WTC11 (cell line): Measurements from ENCODE around the gene VPS41. TPM values are rescaled to one million over a fixed set of nuclear protein-coding genes. Genes with fewer than 3 reads are reported as not detected.
A peak's percentile ranks its signal among the peaks of the same experiment; 100 is the strongest.

Experiments used
- ATAC-seq: fragments of 200-7000 bp; cut with Tn5 transposase; 2 replicates; pipeline ENCODE4 v1.10.0; 2021; ENCODE audit warnings: mild to moderate bottlenecking, moderate library complexity
- CTCF ChIA-PET: fragments of 300-600 bp; sonication (Branson Sonifier 250); formaldehyde crosslinking; loops from one replicate; lab custom pipeline; 2021; ENCODE audit warnings: antibody characterized with exemption; lab: Charles Lee
- POLR2A ChIA-PET: fragments of 350-600 bp; sonication (Branson Sonifier 250); formaldehyde crosslinking; loops from one replicate; lab custom pipeline; 2021; ENCODE audit warnings: antibody characterized with exemption; lab: Charles Lee
- DNase-seq: peaks from one replicate; pipeline ENCODE4 v3.0.0; 2021; ENCODE audit warnings: low spot score
- H3K27ac Mint-ChIP-seq: 2 replicates; pipeline ENCODE4 v1.8.0; 2021; ENCODE audit warnings: mixed read lengths
- H3K27me3 Mint-ChIP-seq: 2 replicates; pipeline ENCODE4 v1.8.0; 2021; ENCODE audit warnings: low read depth, mild to moderate bottlenecking, moderate library complexity, mixed read lengths
- H3K36me3 Mint-ChIP-seq: 2 replicates; pipeline ENCODE4 v1.8.0; 2021; ENCODE audit warnings: mixed read lengths
- H3K4me1 Mint-ChIP-seq: 2 replicates; pipeline ENCODE4 v1.8.0; 2022; ENCODE audit warnings: mixed read lengths
- H3K4me3 Mint-ChIP-seq: 2 replicates; pipeline ENCODE4 v1.8.0; 2021; ENCODE audit warnings: mild to moderate bottlenecking, moderate library complexity, mixed read lengths
- H3K9me3 Mint-ChIP-seq: 2 replicates; pipeline ENCODE4 v1.8.0; 2021; ENCODE audit warnings: mixed read lengths
- CREM ChIP-seq: sonication (generic); formaldehyde crosslinking; IDR thresholded peaks from 2 replicates; pipeline ENCODE4 v1.8.1; 2022; ENCODE audit warnings: mild to moderate bottlenecking, missing genetic modification reagents, moderate library complexity
- FOXK1 ChIP-seq: sonication (generic); formaldehyde crosslinking; IDR thresholded peaks from 2 replicates; pipeline ENCODE4 v1.8.0; 2022; ENCODE audit warnings: mild to moderate bottlenecking, moderate library complexity, missing genetic modification reagents
- FOXP1 ChIP-seq: sonication (generic); formaldehyde crosslinking; IDR thresholded peaks from 2 replicates; pipeline ENCODE4 v1.8.0; 2022; ENCODE audit warnings: missing genetic modification reagents, mild to moderate bottlenecking, moderate library complexity, borderline replicate concordance
- KAT7 ChIP-seq: sonication (generic); formaldehyde crosslinking; IDR thresholded peaks from 2 replicates; pipeline ENCODE4 v1.8.1; 2023; ENCODE audit warnings: missing genetic modification reagents, mild to moderate bottlenecking, borderline replicate concordance
- MXD4 ChIP-seq: fragments of 250-450 bp; sonication (Bioruptor Pico); IDR thresholded peaks from 2 replicates; pipeline ENCODE4 v1.8.0; 2021; ENCODE audit warnings: mild to moderate bottlenecking, moderate library complexity, borderline replicate concordance
- OVOL2 ChIP-seq: fragments of 250-450 bp; sonication (Bioruptor Pico); IDR thresholded peaks from 2 replicates; pipeline ENCODE4 v1.9.0; 2021; ENCODE audit warnings: mild to moderate bottlenecking, borderline replicate concordance
- SOX15 ChIP-seq: fragments of 250-450 bp; sonication (Bioruptor Pico); IDR thresholded peaks from 2 replicates; pipeline ENCODE4 v1.9.0; 2021; ENCODE audit warnings: mild to moderate bottlenecking
- ZBTB21 ChIP-seq: sonication (generic); formaldehyde crosslinking; IDR thresholded peaks from 2 replicates; pipeline ENCODE4 v1.8.1; 2023; ENCODE audit warnings: mild to moderate bottlenecking, missing genetic modification reagents, borderline replicate concordance
- ZNF416 ChIP-seq: fragments of 250-450 bp; sonication (Bioruptor Pico); IDR thresholded peaks from 2 replicates; pipeline ENCODE4 v1.9.0; 2021; ENCODE audit warnings: mild to moderate bottlenecking, inconsistent platforms
- total RNA-seq: library from RNA; stranded (reverse); gene quantifications from 3 replicates; pipeline ENCODE4 v1.2.3, GENCODE V29; 2021
- TF ChIP-seq, protein P1 (sequence below): fragments of 200-600 bp; IDR thresholded peaks from 2 replicates; pipeline ENCODE4 v1.8.0; 2022; ENCODE audit warnings: antibody characterized with exemption
- TF ChIP-seq, protein P2 (sequence below): sonication (generic); formaldehyde crosslinking; IDR thresholded peaks from 2 replicates; pipeline ENCODE4 v1.8.0; 2022; ENCODE audit warnings: mild to moderate bottlenecking, missing genetic modification reagents
- TF ChIP-seq, protein P3 (sequence below): sonication (generic); formaldehyde crosslinking; IDR thresholded peaks from 2 replicates; pipeline ENCODE4 v1.8.0; 2022; ENCODE audit warnings: missing genetic modification reagents
- TF ChIP-seq, protein P4 (sequence below): fragments of 250-450 bp; sonication (Bioruptor Pico); conservative IDR thresholded peaks from 2 replicates; pipeline ENCODE4 v1.9.0; 2021; ENCODE audit warnings: mild to moderate bottlenecking
- TF ChIP-seq, protein P5 (sequence below): sonication (generic); formaldehyde crosslinking; IDR thresholded peaks from 2 replicates; pipeline ENCODE4 v1.8.1; 2023; ENCODE audit warnings: mild to moderate bottlenecking, missing genetic modification reagents
- TF ChIP-seq, protein P6 (sequence below): sonication (generic); formaldehyde crosslinking; IDR thresholded peaks from 2 replicates; pipeline ENCODE4 v1.8.1; 2023; ENCODE audit warnings: mild to moderate bottlenecking, missing genetic modification reagents, moderate library complexity

Gene VPS41
- total RNA-seq, 1 experiment from 2014 or later, result 50.3 TPM

DNA sequence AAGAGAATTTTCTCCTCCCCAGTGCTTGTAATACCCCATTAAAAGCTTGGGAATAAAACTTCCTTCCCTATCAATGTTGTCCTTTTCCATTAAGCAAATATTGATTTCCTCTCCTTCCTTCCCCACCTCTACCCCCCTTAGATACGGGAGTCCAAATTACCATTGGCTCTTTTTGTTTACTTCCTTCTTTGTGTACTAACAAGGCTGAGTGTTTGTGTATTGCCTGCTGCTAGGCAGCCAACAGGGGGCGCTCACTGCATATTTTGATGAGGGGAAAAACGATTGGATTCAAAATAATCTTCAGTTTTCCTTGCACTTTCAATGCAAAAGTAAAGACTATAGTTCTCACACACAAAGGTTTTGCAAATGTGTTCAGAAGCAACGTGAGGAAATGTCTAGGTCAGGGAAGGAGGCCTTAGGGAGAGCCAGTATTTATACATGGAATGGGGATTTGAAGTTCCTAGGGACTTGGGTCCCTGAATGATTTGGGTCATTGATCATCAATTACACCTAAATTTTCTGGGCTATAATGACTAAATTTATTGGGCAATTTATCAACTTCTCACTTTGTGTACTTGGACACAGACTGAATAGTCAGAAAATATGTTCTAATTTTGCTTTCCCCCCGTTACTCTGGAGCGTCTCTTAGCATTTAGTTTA is 23.6 kb upstream of the VPS41 start:
- DNase-seq (peak; percentile 82), ATAC-seq (peak; percentile 84)
- Mint-ChIP-seq H3K27ac (no peak overlapping the region), H3K27me3 (no peaks in the 10 kb centered on the region), H3K4me1 (peaks cover 27% of the 10 kb centered on the region), H3K36me3 (no peaks in the 10 kb centered on the region), H3K9me3 (no peaks in the 10 kb centered on the region), H3K4me3 (peak overlapping the region; percentile 50)
- ChIA-PET POLR2A (interaction anchor here (0.6 kb wide), 1 partner anchor 9 kb away, joined by 3 read pairs; no protein-coding TSS in a partner anchor), CTCF (interaction anchor here (0.6 to 1.3 kb wide), 9 partner anchors 15 to 531 kb away, joined by 3 to 8 read pairs (median 4); no protein-coding TSS in a partner anchor)
- TF ChIP-seq FOXK1 (CRISPR knock-in tag) (0 out of 2 replicates have a peak, but pooled peaks have one; percentile 18), KAT7 (CRISPR knock-in tag) (no peak), OVOL2 (CRISPR knock-in tag) (no peak)
- TF ChIP-seq, protein P1, sequence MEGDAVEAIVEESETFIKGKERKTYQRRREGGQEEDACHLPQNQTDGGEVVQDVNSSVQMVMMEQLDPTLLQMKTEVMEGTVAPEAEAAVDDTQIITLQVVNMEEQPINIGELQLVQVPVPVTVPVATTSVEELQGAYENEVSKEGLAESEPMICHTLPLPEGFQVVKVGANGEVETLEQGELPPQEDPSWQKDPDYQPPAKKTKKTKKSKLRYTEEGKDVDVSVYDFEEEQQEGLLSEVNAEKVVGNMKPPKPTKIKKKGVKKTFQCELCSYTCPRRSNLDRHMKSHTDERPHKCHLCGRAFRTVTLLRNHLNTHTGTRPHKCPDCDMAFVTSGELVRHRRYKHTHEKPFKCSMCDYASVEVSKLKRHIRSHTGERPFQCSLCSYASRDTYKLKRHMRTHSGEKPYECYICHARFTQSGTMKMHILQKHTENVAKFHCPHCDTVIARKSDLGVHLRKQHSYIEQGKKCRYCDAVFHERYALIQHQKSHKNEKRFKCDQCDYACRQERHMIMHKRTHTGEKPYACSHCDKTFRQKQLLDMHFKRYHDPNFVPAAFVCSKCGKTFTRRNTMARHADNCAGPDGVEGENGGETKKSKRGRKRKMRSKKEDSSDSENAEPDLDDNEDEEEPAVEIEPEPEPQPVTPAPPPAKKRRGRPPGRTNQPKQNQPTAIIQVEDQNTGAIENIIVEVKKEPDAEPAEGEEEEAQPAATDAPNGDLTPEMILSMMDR, result peak; percentile 85
- TF ChIP-seq, protein P2, sequence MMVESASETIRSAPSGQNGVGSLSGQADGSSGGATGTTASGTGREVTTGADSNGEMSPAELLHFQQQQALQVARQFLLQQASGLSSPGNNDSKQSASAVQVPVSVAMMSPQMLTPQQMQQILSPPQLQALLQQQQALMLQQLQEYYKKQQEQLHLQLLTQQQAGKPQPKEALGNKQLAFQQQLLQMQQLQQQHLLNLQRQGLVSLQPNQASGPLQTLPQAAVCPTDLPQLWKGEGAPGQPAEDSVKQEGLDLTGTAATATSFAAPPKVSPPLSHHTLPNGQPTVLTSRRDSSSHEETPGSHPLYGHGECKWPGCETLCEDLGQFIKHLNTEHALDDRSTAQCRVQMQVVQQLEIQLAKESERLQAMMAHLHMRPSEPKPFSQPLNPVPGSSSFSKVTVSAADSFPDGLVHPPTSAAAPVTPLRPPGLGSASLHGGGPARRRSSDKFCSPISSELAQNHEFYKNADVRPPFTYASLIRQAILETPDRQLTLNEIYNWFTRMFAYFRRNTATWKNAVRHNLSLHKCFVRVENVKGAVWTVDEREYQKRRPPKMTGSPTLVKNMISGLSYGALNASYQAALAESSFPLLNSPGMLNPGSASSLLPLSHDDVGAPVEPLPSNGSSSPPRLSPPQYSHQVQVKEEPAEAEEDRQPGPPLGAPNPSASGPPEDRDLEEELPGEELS, result peak; percentile 98
- TF ChIP-seq, protein P3, sequence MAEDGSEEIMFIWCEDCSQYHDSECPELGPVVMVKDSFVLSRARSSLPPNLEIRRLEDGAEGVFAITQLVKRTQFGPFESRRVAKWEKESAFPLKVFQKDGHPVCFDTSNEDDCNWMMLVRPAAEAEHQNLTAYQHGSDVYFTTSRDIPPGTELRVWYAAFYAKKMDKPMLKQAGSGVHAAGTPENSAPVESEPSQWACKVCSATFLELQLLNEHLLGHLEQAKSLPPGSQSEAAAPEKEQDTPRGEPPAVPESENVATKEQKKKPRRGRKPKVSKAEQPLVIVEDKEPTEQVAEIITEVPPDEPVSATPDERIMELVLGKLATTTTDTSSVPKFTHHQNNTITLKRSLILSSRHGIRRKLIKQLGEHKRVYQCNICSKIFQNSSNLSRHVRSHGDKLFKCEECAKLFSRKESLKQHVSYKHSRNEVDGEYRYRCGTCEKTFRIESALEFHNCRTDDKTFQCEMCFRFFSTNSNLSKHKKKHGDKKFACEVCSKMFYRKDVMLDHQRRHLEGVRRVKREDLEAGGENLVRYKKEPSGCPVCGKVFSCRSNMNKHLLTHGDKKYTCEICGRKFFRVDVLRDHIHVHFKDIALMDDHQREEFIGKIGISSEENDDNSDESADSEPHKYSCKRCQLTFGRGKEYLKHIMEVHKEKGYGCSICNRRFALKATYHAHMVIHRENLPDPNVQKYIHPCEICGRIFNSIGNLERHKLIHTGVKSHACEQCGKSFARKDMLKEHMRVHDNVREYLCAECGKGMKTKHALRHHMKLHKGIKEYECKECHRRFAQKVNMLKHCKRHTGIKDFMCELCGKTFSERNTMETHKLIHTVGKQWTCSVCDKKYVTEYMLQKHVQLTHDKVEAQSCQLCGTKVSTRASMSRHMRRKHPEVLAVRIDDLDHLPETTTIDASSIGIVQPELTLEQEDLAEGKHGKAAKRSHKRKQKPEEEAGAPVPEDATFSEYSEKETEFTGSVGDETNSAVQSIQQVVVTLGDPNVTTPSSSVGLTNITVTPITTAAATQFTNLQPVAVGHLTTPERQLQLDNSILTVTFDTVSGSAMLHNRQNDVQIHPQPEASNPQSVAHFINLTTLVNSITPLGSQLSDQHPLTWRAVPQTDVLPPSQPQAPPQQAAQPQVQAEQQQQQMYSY (CRISPR knock-in tag), result no peak

DNA sequence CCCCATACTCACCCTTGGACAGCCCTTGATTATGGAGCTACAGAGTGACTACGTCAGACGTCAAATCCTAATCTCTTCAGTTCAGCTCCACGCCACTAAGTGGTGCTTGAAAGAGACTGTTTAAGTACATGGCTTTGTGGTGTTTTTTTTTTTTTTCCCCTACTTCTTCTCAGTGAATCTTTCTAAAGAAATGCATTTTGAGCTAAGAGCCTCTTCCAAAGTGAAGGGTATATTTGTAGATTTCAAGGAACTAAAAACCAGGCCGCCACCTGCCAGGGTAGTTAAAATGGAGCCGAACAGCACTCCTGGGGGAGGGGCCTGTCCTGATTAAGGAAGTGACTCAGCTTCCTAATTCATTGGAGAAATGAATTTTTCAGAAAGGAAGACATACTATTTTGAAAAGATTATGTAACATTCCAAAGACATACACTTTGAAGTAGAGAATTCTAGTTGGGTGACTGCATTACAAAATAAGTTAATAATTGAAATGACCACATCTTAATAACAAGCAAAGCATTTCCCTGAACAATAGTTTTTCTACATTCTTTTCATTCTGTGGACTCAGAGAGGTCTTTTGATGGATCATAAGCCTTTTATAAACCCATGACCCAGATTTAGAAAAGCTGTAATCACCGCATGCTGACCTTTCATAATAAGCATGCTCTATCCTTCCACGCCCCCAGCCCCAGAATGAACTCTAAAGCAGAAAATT is 20.6 kb upstream of the VPS41 start:
- no peaks in the 10 kb centered on the region for H3K9me3 Mint-ChIP-seq
- no peak overlapping the region for H3K4me3 Mint-ChIP-seq
- H3K4me1 Mint-ChIP-seq, result peaks cover 22% of the 10 kb centered on the region
- ATAC-seq (peak; percentile 61), DNase-seq (no peak)
- no peaks in the 10 kb centered on the region for H3K36me3 Mint-ChIP-seq
- ChIA-PET POLR2A (interaction anchor here (0.7 kb wide), 2 partner anchors 27 to 190 kb away, joined by 4 read pairs; no protein-coding TSS in a partner anchor), CTCF (interaction anchor here (0.7 to 1.2 kb wide), 5 partner anchors 27 to 532 kb away, joined by 3 to 5 read pairs (median 3); no protein-coding TSS in a partner anchor)
- no peaks in the 10 kb centered on the region for H3K27me3 Mint-ChIP-seq
- no peak overlapping the region for H3K27ac Mint-ChIP-seq
- TF ChIP-seq, protein P3 (CRISPR knock-in tag), result no peak
- no peak for TF ChIP-seq ZBTB21
- no peak for TF ChIP-seq ZNF416 (CRISPR knock-in tag)
- TF ChIP-seq, protein P4, sequence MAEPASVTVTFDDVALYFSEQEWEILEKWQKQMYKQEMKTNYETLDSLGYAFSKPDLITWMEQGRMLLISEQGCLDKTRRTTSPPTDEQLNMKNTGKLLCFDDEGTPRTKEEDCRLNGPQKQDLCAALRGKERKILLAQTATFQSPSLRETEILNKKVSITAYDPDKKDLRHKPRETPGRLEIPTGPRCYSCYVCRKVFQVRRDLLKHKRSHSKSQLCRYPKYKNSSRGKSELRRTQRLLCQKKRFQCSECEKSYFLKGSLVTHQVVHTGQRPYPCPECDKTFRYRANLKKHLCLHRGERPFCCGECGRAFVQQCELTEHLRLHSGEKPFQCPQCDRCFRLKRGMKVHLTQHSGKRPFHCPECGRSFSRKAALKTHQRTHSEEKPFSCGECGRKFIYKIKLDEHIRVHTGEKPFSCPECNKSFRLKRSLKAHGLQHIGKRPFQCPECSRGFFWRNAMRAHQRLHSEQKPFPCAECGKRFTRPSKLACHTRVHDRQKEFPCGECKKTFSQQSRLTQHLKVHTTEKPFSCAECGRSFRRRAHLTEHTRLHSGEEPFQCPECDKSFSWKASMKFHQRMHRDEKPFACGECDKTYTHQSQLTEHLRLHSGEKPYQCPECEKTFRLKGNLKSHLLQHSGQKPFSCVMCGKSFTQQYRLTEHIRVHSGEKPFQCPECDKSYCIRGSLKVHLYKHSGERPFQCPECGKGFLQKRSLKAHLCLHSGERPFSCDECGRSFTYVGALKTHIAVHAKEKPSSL, result no peak
- TF ChIP-seq, protein P5, sequence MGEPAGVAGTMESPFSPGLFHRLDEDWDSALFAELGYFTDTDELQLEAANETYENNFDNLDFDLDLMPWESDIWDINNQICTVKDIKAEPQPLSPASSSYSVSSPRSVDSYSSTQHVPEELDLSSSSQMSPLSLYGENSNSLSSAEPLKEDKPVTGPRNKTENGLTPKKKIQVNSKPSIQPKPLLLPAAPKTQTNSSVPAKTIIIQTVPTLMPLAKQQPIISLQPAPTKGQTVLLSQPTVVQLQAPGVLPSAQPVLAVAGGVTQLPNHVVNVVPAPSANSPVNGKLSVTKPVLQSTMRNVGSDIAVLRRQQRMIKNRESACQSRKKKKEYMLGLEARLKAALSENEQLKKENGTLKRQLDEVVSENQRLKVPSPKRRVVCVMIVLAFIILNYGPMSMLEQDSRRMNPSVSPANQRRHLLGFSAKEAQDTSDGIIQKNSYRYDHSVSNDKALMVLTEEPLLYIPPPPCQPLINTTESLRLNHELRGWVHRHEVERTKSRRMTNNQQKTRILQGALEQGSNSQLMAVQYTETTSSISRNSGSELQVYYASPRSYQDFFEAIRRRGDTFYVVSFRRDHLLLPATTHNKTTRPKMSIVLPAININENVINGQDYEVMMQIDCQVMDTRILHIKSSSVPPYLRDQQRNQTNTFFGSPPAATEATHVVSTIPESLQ (CRISPR knock-in tag), result no peak
- no peak for TF ChIP-seq MXD4 (CRISPR knock-in tag)
- TF ChIP-seq CREM (CRISPR knock-in tag), result no peak
- no peak for TF ChIP-seq FOXP1
- TF ChIP-seq SOX15 (CRISPR knock-in tag), result no peak
- TF ChIP-seq, protein P6, sequence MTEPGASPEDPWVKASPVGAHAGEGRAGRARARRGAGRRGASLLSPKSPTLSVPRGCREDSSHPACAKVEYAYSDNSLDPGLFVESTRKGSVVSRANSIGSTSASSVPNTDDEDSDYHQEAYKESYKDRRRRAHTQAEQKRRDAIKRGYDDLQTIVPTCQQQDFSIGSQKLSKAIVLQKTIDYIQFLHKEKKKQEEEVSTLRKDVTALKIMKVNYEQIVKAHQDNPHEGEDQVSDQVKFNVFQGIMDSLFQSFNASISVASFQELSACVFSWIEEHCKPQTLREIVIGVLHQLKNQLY, result no peak
